ENCODE data around the gene ZFYVE27. TPM values are rescaled to one million over a fixed set of nuclear protein-coding genes. Genes with fewer than 3 reads are reported as not detected.

Gene ZFYVE27
- total and polyA plus RNA-seq, 2 experiments from 2014 or later: 17.2 to 32.6 TPM

DNA sequence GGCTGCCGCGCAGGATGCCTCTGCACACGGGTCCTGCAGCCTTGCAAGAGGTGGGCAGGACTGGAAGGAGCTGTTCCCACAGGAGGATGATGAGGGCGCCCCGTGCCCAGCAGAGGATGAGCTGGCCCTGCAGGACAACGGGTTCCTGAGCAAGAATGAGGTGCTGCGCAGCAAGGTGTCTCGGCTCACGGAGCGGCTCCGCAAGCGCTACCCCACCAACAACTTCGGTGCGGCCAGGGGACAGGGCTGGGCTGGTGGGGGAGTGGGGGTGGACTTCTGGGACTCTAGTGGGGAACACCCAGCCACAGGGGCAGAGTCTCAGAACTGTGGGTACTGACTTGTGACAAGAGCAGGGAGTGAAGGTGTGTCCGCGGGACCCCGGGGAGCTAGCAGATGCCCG lies 16.0 kb downstream of the ZFYVE27 start:
- no peak for DNase-seq
- in situ Hi-C loops (cut with MboI): no loop called here
- Histone ChIP-seq H2AFZ (no peak overlapping the region), H3K9me2 (ENCODE audit: insufficient read depth) (no peaks in the 10 kb centered on the region), H3K4me2 (ENCODE audit: unreplicated experiment) (no peak overlapping the region), H3K27me3 (replicated peaks; ENCODE audit: insufficient read depth) (no peaks in the 10 kb centered on the region), H3K79me2 (ENCODE audit: insufficient read depth) (peaks cover 6% of the 10 kb centered on the region), H3K36me3 (ENCODE audit: low read depth) (peaks cover 57% of the 10 kb centered on the region), H3K4me1 (ENCODE audit: insufficient read depth) (no peaks in the 10 kb centered on the region), H3F3A (ENCODE audit: insufficient read depth) (no peaks in the 10 kb centered on the region), H4K20me1 (ENCODE audit: insufficient read depth) (no peaks in the 10 kb centered on the region; the same call in 1 of the 2 replicates), H3K4me3 (no peak overlapping the region), H3K9me3 (ENCODE audit: low read depth) (no peaks in the 10 kb centered on the region), H3K9ac (no peak overlapping the region), H3K27ac (no peak overlapping the region)
- 91 to 93% methylated on average over 11 to 18 of the region's 18 CpGs for WGBS, 2 experiments (ENCODE audit: low coverage in 1 of 2, low lambda C conversion rate in 2 of 2, missing lambda C conversion rate in 2 of 2)
- TF ChIP-seq EZH2 (IDR thresholded peaks at IDR 0.05; ENCODE audit: insufficient read depth, poor library complexity, severe bottlenecking): no peak
- TF ChIP-seq EZH2phosphoT487 (IDR thresholded peaks at IDR 0.05; ENCODE audit: insufficient read depth, low read depth): no peak

DNA sequence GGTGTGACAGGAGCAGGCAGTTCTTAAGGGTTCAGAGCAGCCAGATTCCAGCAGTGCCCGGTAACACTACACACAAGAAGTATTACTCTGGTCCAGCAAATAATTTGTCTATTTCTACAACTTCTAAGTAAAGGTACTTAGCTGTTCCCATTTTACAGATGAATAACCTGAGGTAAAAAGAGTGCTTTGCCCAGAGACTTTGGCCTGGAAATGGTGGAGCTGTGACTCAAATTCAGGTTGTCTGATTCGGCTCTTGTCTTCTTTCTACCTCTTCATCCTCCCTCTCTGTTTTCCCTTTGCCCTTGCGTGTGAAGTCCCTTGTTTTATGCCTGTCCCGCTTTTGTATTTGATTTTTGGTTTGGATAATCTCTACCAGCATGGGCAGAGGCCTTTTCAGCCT lies 17.8 kb downstream of the ZFYVE27 start:
- no peaks in the 10 kb centered on the region for H3K9me2 ChIP-seq (ENCODE audit: insufficient read depth)
- H3K4me3 ChIP-seq: no peak overlapping the region
- H3K79me2 ChIP-seq (ENCODE audit: insufficient read depth): no peaks in the 10 kb centered on the region
- whole genome bisulfite sequencing, 2 experiments (ENCODE audit: low coverage in 1 of 2, low lambda C conversion rate in 2 of 2, missing lambda C conversion rate in 2 of 2): 78 to 83% methylated on average over 4 of the region's 4 CpGs
- peaks cover 45% of the 10 kb centered on the region for H3K36me3 ChIP-seq (ENCODE audit: low read depth)
- in situ Hi-C loops (cut with MboI): no loop called here
- no peak overlapping the region for H3K4me2 ChIP-seq (ENCODE audit: unreplicated experiment)
- no peak for DNase-seq
- H3K27me3 ChIP-seq (replicated peaks; ENCODE audit: insufficient read depth): no peaks in the 10 kb centered on the region
- no peaks in the 10 kb centered on the region for H3K4me1 ChIP-seq (ENCODE audit: insufficient read depth)
- TF ChIP-seq EZH2phosphoT487 (IDR thresholded peaks at IDR 0.05; ENCODE audit: insufficient read depth, low read depth) (no peak), EZH2 (IDR thresholded peaks at IDR 0.05; ENCODE audit: insufficient read depth, poor library complexity, severe bottlenecking) (no peak)
- H4K20me1 ChIP-seq (ENCODE audit: insufficient read depth): no peaks in the 10 kb centered on the region; the same call in 1 of the 2 replicates
- no peak overlapping the region for H3K9ac ChIP-seq
- H3K27ac ChIP-seq: no peak overlapping the region
- H3K9me3 ChIP-seq (ENCODE audit: low read depth): no peaks in the 10 kb centered on the region
- H3F3A ChIP-seq (ENCODE audit: insufficient read depth): no peaks in the 10 kb centered on the region
- H2AFZ ChIP-seq: no peak overlapping the region

DNA sequence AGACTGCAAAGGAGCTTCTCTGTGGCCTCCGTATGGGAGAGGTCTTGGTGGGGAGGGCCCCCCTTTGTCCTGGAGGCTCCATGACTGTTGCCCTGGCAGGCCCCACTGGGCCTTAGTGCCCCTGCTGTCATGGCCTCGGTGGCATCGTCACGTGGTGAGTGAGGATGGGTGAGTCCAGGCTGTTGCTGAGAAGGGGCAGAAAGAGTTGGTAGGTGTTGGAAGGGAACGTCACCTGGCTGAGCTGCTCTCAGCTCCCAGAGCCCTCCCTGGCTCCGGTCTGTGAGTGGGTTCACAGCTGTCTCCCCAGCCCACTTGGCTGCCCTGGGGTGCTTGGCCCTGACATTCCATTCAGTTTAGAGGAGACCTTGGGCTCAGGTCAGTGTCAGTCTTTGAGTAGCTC lies 18.8 kb downstream of the ZFYVE27 start:
- in situ Hi-C loops (cut with MboI): no loop called here
- no peak overlapping the region for H3K4me2 ChIP-seq (ENCODE audit: unreplicated experiment)
- no peaks in the 10 kb centered on the region for H3F3A ChIP-seq (ENCODE audit: insufficient read depth)
- no peak overlapping the region for H3K27ac ChIP-seq
- DNase-seq: no peak
- no peaks in the 10 kb centered on the region for H3K27me3 ChIP-seq (replicated peaks; ENCODE audit: insufficient read depth)
- TF ChIP-seq EZH2 (IDR thresholded peaks at IDR 0.05; ENCODE audit: insufficient read depth, poor library complexity, severe bottlenecking) (no peak), EZH2phosphoT487 (IDR thresholded peaks at IDR 0.05; ENCODE audit: insufficient read depth, low read depth) (no peak)
- no peaks in the 10 kb centered on the region for H3K9me2 ChIP-seq (ENCODE audit: insufficient read depth)
- no peak overlapping the region for H2AFZ ChIP-seq
- H3K36me3 ChIP-seq (ENCODE audit: low read depth): peaks cover 38% of the 10 kb centered on the region
- WGBS, 2 experiments (ENCODE audit: low coverage in 1 of 2, low lambda C conversion rate in 2 of 2, missing lambda C conversion rate in 2 of 2): 88 to 94% methylated on average over 6 of the region's 6 CpGs
- no peaks in the 10 kb centered on the region; the same call in 1 of the 2 replicates for H4K20me1 ChIP-seq (ENCODE audit: insufficient read depth)
- H3K4me1 ChIP-seq (ENCODE audit: insufficient read depth): no peaks in the 10 kb centered on the region
- no peak overlapping the region for H3K9ac ChIP-seq
- H3K9me3 ChIP-seq (ENCODE audit: low read depth): no peaks in the 10 kb centered on the region
- no peak overlapping the region for H3K4me3 ChIP-seq
- no peaks in the 10 kb centered on the region for H3K79me2 ChIP-seq (ENCODE audit: insufficient read depth)

DNA sequence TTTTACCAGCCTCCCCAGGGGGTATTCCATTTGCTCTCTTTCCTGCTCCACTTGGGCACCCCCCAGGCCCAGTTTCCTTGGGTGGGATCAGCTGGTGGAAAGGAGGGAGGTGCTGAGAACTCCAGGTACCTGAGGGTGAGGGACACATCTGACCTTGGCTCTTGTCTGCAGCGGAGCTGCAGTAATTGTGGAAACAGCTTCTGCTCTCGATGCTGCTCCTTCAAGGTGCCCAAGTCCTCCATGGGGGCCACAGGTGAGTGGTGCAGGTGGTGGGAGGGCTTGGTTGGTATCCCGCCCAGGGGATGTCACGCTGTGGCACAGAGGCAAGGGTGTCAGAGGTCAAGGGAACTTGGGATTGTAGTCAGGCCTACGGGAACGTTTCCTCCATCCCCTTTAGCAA lies 20.5 kb downstream of the ZFYVE27 start:
- no peaks in the 10 kb centered on the region for H3K79me2 ChIP-seq (ENCODE audit: insufficient read depth)
- H3K4me3 ChIP-seq: no peak overlapping the region
- H3K27ac ChIP-seq: no peak overlapping the region
- in situ Hi-C loops (cut with MboI): no loop called here
- peaks cover 21% of the 10 kb centered on the region; the same call in 1 of the 2 replicates for H3K36me3 ChIP-seq (ENCODE audit: low read depth)
- TF ChIP-seq EZH2phosphoT487 (IDR thresholded peaks at IDR 0.05; ENCODE audit: insufficient read depth, low read depth) (no peak), EZH2 (IDR thresholded peaks at IDR 0.05; ENCODE audit: insufficient read depth, poor library complexity, severe bottlenecking) (no peak)
- no peak overlapping the region for H2AFZ ChIP-seq
- H4K20me1 ChIP-seq (ENCODE audit: insufficient read depth): no peaks in the 10 kb centered on the region; the same call in 1 of the 2 replicates
- no peak overlapping the region for H3K4me2 ChIP-seq (ENCODE audit: unreplicated experiment)
- no peak for DNase-seq
- H3K27me3 ChIP-seq (replicated peaks; ENCODE audit: insufficient read depth): no peaks in the 10 kb centered on the region
- H3K9me2 ChIP-seq (ENCODE audit: insufficient read depth): no peaks in the 10 kb centered on the region
- no peaks in the 10 kb centered on the region for H3K9me3 ChIP-seq (ENCODE audit: low read depth)
- H3F3A ChIP-seq (ENCODE audit: insufficient read depth): no peaks in the 10 kb centered on the region
- no peaks in the 10 kb centered on the region for H3K4me1 ChIP-seq (ENCODE audit: insufficient read depth)
- 87 to 88% methylated on average over 6 of the region's 6 CpGs for WGBS, 2 experiments (ENCODE audit: low coverage in 1 of 2, low lambda C conversion rate in 2 of 2, missing lambda C conversion rate in 2 of 2)
- no peak overlapping the region for H3K9ac ChIP-seq

Measured in GM23248 (cell line).